Astrocyte (in vitro differentiated cells and primary cell): ENCODE results near the gene BLACAT1. TPM values are rescaled to one million over a fixed set of nuclear protein-coding genes. Genes with fewer than 3 reads are reported as not detected.

Experiments used
- DNase-seq: peaks from one replicate; pipeline ENCODE4 v3.0.0-alpha.2; 2010; ENCODE audit warnings: low read depth
- FAIRE-seq: peaks from 2 replicates; lab custom pipeline; 2011; peaks lifted over from hg19 to GRCh38; lab: Jason Lieb, UNC
- H2AFZ ChIP-seq: 2 replicates; pipeline ENCODE4 v1.6.0; 2012; ENCODE audit warnings: low read depth, low read length, inconsistent platforms
- H3K27ac ChIP-seq: 2 replicates; pipeline ENCODE4 v1.5.1; 2011; ENCODE audit warnings: low read depth, low read length, inconsistent platforms
- H3K27me3 ChIP-seq: 2 replicates; pipeline ENCODE4 v1.6.0; 2011; ENCODE audit warnings: low read length, inconsistent platforms; ENCODE audit not compliant: insufficient read depth
- H3K36me3 ChIP-seq: 2 replicates; pipeline ENCODE4 v1.5.1; 2011; ENCODE audit warnings: low read length, inconsistent platforms; ENCODE audit not compliant: insufficient read depth
- H3K4me1 ChIP-seq: 2 replicates; pipeline ENCODE4 v1.5.1; 2011; ENCODE audit warnings: low read length, inconsistent platforms; ENCODE audit not compliant: insufficient read depth
- H3K4me2 ChIP-seq: 2 replicates; pipeline ENCODE4 v1.6.0; 2012; ENCODE audit warnings: low read length, inconsistent platforms
- H3K4me3 ChIP-seq: 2 replicates; pipeline ENCODE4 v1.5.1; 2011; ENCODE audit warnings: low read depth, mild to moderate bottlenecking, low read length, inconsistent platforms; ENCODE audit not compliant: insufficient read depth
- H3K79me2 ChIP-seq: 2 replicates; pipeline ENCODE4 v1.6.0; 2012; ENCODE audit warnings: mild to moderate bottlenecking, low read length, inconsistent platforms; ENCODE audit not compliant: insufficient read depth
- H3K9ac ChIP-seq: 2 replicates; pipeline ENCODE4 v1.6.0; 2012; ENCODE audit warnings: mild to moderate bottlenecking, low read length, inconsistent platforms
- H3K9me3 ChIP-seq: 2 replicates; pipeline ENCODE4 v1.5.1; 2012; ENCODE audit warnings: low read depth, mild to moderate bottlenecking, low read length, inconsistent platforms; ENCODE audit not compliant: insufficient read depth
- H4K20me1 ChIP-seq: 2 replicates; pipeline ENCODE4 v1.6.0; 2012; ENCODE audit warnings: low read length, inconsistent platforms; ENCODE audit not compliant: insufficient read depth
- H3K27ac Mint-ChIP-seq: one replicate; pipeline ENCODE4 v1.8.0; 2021; ENCODE audit warnings: mild to moderate bottlenecking, mixed read lengths; ENCODE audit not compliant: unreplicated experiment
- H3K27me3 Mint-ChIP-seq: one replicate; pipeline ENCODE4 v1.8.0; 2021; ENCODE audit warnings: low read depth, mixed read lengths; ENCODE audit not compliant: unreplicated experiment
- H3K36me3 Mint-ChIP-seq: one replicate; pipeline ENCODE4 v1.8.0; 2021; ENCODE audit warnings: low read depth, mixed read lengths; ENCODE audit not compliant: unreplicated experiment
- H3K4me1 Mint-ChIP-seq: one replicate; pipeline ENCODE4 v1.8.0; 2021; ENCODE audit warnings: low read depth, mixed read lengths; ENCODE audit not compliant: unreplicated experiment
- H3K4me3 Mint-ChIP-seq: one replicate; pipeline ENCODE4 v1.8.0; 2021; ENCODE audit warnings: mild to moderate bottlenecking, moderate library complexity, mixed read lengths; ENCODE audit not compliant: unreplicated experiment
- H3K9me3 Mint-ChIP-seq: one replicate; pipeline ENCODE4 v1.8.0; 2021; ENCODE audit warnings: mild to moderate bottlenecking, mixed read lengths; ENCODE audit not compliant: unreplicated experiment
- CTCF ChIP-seq: IDR thresholded peaks from 2 replicates; pipeline ENCODE4 v1.5.1; 2011; ENCODE audit warnings: low read depth, mild to moderate bottlenecking, inconsistent platforms, low read length, moderate library complexity; ENCODE audit not compliant: insufficient read depth
- EZH2 ChIP-seq: IDR thresholded peaks from 2 replicates; pipeline ENCODE4 v1.6.1; 2012; ENCODE audit warnings: mild to moderate bottlenecking, low read length, inconsistent platforms; ENCODE audit not compliant: insufficient read depth
- total RNA-seq: library from RNA; stranded (reverse); gene quantifications from 2 replicates; pipeline ENCODE4 v1.2.1, GENCODE V29; 2021

BLACAT1 gene
- total RNA-seq, 1 donor from 2014 or later: 2.2 TPM

GRCh38 chr1:205477759-205478247, 22.0 kb upstream of the BLACAT1 start:
- no peak overlapping the region for H3K27ac Mint-ChIP-seq
- peaks cover 25% of the 10 kb centered on the region for H3K27me3 ChIP-seq
- no peaks in the 10 kb centered on the region for H3K36me3 ChIP-seq
- H3K27me3 Mint-ChIP-seq: peaks cover 51% of the 10 kb centered on the region
- no peak for TF ChIP-seq EZH2
- no peak for TF ChIP-seq CTCF
- H3K9ac ChIP-seq: no peak overlapping the region
- no peak overlapping the region for H3K4me3 ChIP-seq
- peaks cover 4% of the 10 kb centered on the region for H3K9me3 ChIP-seq
- H3K4me2 ChIP-seq: peak overlapping the region; percentile 6
- no peaks in the 10 kb centered on the region for H4K20me1 ChIP-seq
- H3K4me1 ChIP-seq: peaks cover 12% of the 10 kb centered on the region
- no peaks in the 10 kb centered on the region for H3K79me2 ChIP-seq
- FAIRE-seq: no peak
- no peak overlapping the region for H2AFZ ChIP-seq
- peak; percentile 69 for DNase-seq
- no peaks in the 10 kb centered on the region for H3K36me3 Mint-ChIP-seq
- no peaks in the 10 kb centered on the region for H3K4me1 Mint-ChIP-seq
- no peak overlapping the region for H3K4me3 Mint-ChIP-seq
- no peak overlapping the region for H3K27ac ChIP-seq
- H3K9me3 Mint-ChIP-seq: peaks cover 8% of the 10 kb centered on the region

- H3K36me3 ChIP-seq: no peaks in the 10 kb centered on the region
- no peak overlapping the region for H3K27ac Mint-ChIP-seq
- H3K27ac ChIP-seq: no peak overlapping the region
- H4K20me1 ChIP-seq: no peaks in the 10 kb centered on the region
- no peak overlapping the region for H3K9ac ChIP-seq
- H3K4me2 ChIP-seq: peak overlapping the region; percentile 6
- no peaks in the 10 kb centered on the region for H3K4me1 Mint-ChIP-seq
- H3K4me3 Mint-ChIP-seq: no peak overlapping the region
- H2AFZ ChIP-seq: no peak overlapping the region
- TF ChIP-seq EZH2: no peak
- TF ChIP-seq CTCF: no peak
- DNase-seq (no peak), FAIRE-seq (no peak)
- H3K9me3 Mint-ChIP-seq: peaks cover 8% of the 10 kb centered on the region
- peaks cover 21% of the 10 kb centered on the region for H3K27me3 ChIP-seq
- H3K36me3 Mint-ChIP-seq: no peaks in the 10 kb centered on the region
- H3K79me2 ChIP-seq: no peaks in the 10 kb centered on the region
- H3K4me3 ChIP-seq: no peak overlapping the region
- peaks cover 50% of the 10 kb centered on the region for H3K27me3 Mint-ChIP-seq
- peaks cover 12% of the 10 kb centered on the region for H3K4me1 ChIP-seq
- peaks cover 4% of the 10 kb centered on the region for H3K9me3 ChIP-seq
These were observed 21.4 kb upstream of the BLACAT1 start for GRCh38 chr1:205477121-205477758.

- Histone ChIP-seq H3K9ac (no peak overlapping the region), H3K4me2 (no peak overlapping the region), H3K4me1 (peaks cover 11% of the 10 kb centered on the region), H3K27me3 (peaks cover 20% of the 10 kb centered on the region), H3K27ac (no peak overlapping the region), H3K4me3 (no peak overlapping the region), H3K9me3 (peaks cover 4% of the 10 kb centered on the region), H3K36me3 (no peaks in the 10 kb centered on the region), H2AFZ (no peak overlapping the region), H3K79me2 (no peaks in the 10 kb centered on the region), H4K20me1 (no peaks in the 10 kb centered on the region)
- Mint-ChIP-seq H3K4me1 (no peaks in the 10 kb centered on the region), H3K36me3 (no peaks in the 10 kb centered on the region), H3K27me3 (peaks cover 48% of the 10 kb centered on the region), H3K4me3 (no peak overlapping the region), H3K27ac (no peak overlapping the region), H3K9me3 (peaks cover 8% of the 10 kb centered on the region)
- TF ChIP-seq CTCF (no peak), EZH2 (no peak)
- FAIRE-seq: peak; percentile 29
- DNase-seq: no peak
These were observed 20.8 kb upstream of the BLACAT1 start for GRCh38 chr1:205476648-205477047.
